H1 (cell line): ENCODE data around the gene ESR1. TPM values are rescaled to one million over a fixed set of nuclear protein-coding genes. Genes with fewer than 3 reads are reported as not detected.

ENCODE experiments used
- CTCF ChIA-PET: fragments of 300-600 bp; sonication (Branson Sonifier 250); formaldehyde crosslinking; loops from one replicate; lab custom pipeline; 2021; ENCODE audit not compliant: partially characterized antibody; lab: Charles Lee
- POLR2A ChIA-PET: fragments of 300-600 bp; sonication (Branson Sonifier 250); formaldehyde crosslinking; loops from one replicate; lab custom pipeline; 2021; ENCODE audit warnings: inconsistent platforms; ENCODE audit not compliant: partially characterized antibody; lab: Charles Lee
- DNase-seq, 2 experiments: peaks; one replicate each; pipeline versions ENCODE4 v3.0.0 to v3.0.0-alpha.2; 2010 to 2022; ENCODE audit warnings: low spot score in 2 of 2, low read depth in 1 of 2, mixed read lengths in 1 of 2
- FAIRE-seq: peaks from 2 replicates; lab custom pipeline; 2011; peaks lifted over from hg19 to GRCh38; lab: Jason Lieb, UNC
- H2AFZ ChIP-seq: 2 replicates; pipeline ENCODE4 v1.8.1; 2012; ENCODE audit warnings: low read length, inconsistent platforms
- H2AK5ac ChIP-seq: 2 replicates; pipeline ENCODE4 v1.6.1; 2013; ENCODE audit warnings: low read depth, low read length
- H2BK120ac ChIP-seq: replicated peaks from 2 replicates; pipeline ENCODE3; 2013; ENCODE audit warnings: low read depth, low read length, inconsistent platforms
- H2BK12ac ChIP-seq: 2 replicates; pipeline ENCODE4 v1.6.1; 2013; ENCODE audit warnings: low read depth, low read length
- H2BK15ac ChIP-seq: 2 replicates; pipeline ENCODE4 v1.6.1; 2013; ENCODE audit warnings: low read length
- H2BK20ac ChIP-seq: 2 replicates; pipeline ENCODE4 v1.6.1; 2013; ENCODE audit warnings: low read length
- H2BK5ac ChIP-seq: 2 replicates; pipeline ENCODE4 v1.6.1; 2013; ENCODE audit warnings: low read depth, low read length
- H3K14ac ChIP-seq: 2 replicates; pipeline ENCODE4 v1.6.1; 2013; ENCODE audit warnings: inconsistent platforms; ENCODE audit not compliant: insufficient read length
- H3K18ac ChIP-seq: 2 replicates; pipeline ENCODE4 v1.6.1; 2013; ENCODE audit warnings: low read length; ENCODE audit errors: extremely low read depth
- H3K23ac ChIP-seq: 2 replicates; pipeline ENCODE4 v1.6.1; 2013; ENCODE audit warnings: inconsistent platforms; ENCODE audit not compliant: insufficient read length
- H3K23me2 ChIP-seq: 2 replicates; pipeline ENCODE4 v1.6.1; 2013; ENCODE audit warnings: low read depth, low read length
- H3K27ac ChIP-seq: 2 replicates; pipeline ENCODE4 v1.6.1; 2011; ENCODE audit warnings: low read depth, low read length, inconsistent platforms
- H3K27me3 ChIP-seq, 4 experiments: replicated peaks in 1 of 4; 1 replicate in 1 of 4; 2 replicates in 3 of 4; pipeline versions ENCODE4 v1.6.1 to v1.8.1; 2011 to 2013; ENCODE audit warnings: low read length in 3 of 4, mild to moderate bottlenecking in 3 of 4, inconsistent platforms in 2 of 4, mixed read lengths in 2 of 4, moderate library complexity in 1 of 4; ENCODE audit not compliant: control insufficient read depth in 3 of 4, insufficient read depth in 3 of 4; ENCODE audit errors: extremely low read depth in 1 of 4
- H3K36me3 ChIP-seq, 4 experiments: 2 replicates each; pipeline versions ENCODE4 v1.6.1 to v1.8.1; 2011 to 2013; ENCODE audit warnings: mild to moderate bottlenecking in 4 of 4, low read length in 3 of 4, moderate library complexity in 2 of 4, control low read depth in 1 of 4, inconsistent platforms in 1 of 4; ENCODE audit not compliant: insufficient read depth in 4 of 4, control insufficient read depth in 2 of 4
- H3K4ac ChIP-seq: replicated peaks from 2 replicates; pipeline ENCODE3; 2013; ENCODE audit warnings: low read length, low read depth, mixed read lengths, inconsistent platforms; ENCODE audit not compliant: insufficient read length
- H3K4me1 ChIP-seq, 4 experiments: replicated peaks in 1 of 4; 1 replicate in 1 of 4; 2 replicates in 3 of 4; pipeline versions ENCODE4 v1.6.1 to v1.8.1; 2011 to 2013; ENCODE audit warnings: low read length in 3 of 4, inconsistent platforms in 2 of 4, mixed read lengths in 1 of 4; ENCODE audit not compliant: insufficient read depth in 4 of 4, control insufficient read depth in 3 of 4
- H3K4me2 ChIP-seq, 2 experiments: 2 replicates each; pipeline versions ENCODE4 v1.6.1 to v1.8.1; 2011 to 2013; ENCODE audit warnings: low read depth in 2 of 2, low read length in 2 of 2, control low read depth in 1 of 2, inconsistent platforms in 1 of 2, mild to moderate bottlenecking in 1 of 2; ENCODE audit not compliant: insufficient read depth in 1 of 2
- H3K4me3 ChIP-seq, 4 experiments: fragments of 200-600, 300-600 bp in 1 of 4; sonication (generic), shearing (Covaris generic), sonication (Bioruptor Twin) in 1 of 4; 2 replicates each; pipeline versions ENCODE4 v1.5.1 to v1.8.1; 2011 to 2016; ENCODE audit warnings: low read length in 4 of 4, low read depth in 3 of 4, control low read depth in 2 of 4, inconsistent platforms in 2 of 4, mild to moderate bottlenecking in 2 of 4, mixed read lengths in 1 of 4, moderate library complexity in 1 of 4; ENCODE audit not compliant: insufficient read depth in 2 of 4; ENCODE audit errors: extremely low read depth in 1 of 4
- H3K56ac ChIP-seq: replicated peaks from 2 replicates; pipeline ENCODE3; 2013; ENCODE audit warnings: low read depth, mild to moderate bottlenecking, mixed read lengths, low read length, inconsistent platforms; ENCODE audit not compliant: insufficient read length
- H3K79me1 ChIP-seq: 2 replicates; pipeline ENCODE4 v1.6.1; 2013; ENCODE audit warnings: low read depth, low read length, control low read depth
- H3K79me2 ChIP-seq, 2 experiments: 2 replicates each; pipeline versions ENCODE4 v1.6.1 to v1.8.1; 2012 to 2013; ENCODE audit warnings: low read length in 2 of 2, mild to moderate bottlenecking in 2 of 2, inconsistent platforms in 1 of 2; ENCODE audit not compliant: insufficient read depth in 2 of 2, control insufficient read depth in 1 of 2
- H3K9ac ChIP-seq, 4 experiments: replicated peaks in 1 of 4; 1 replicate in 1 of 4; 2 replicates in 3 of 4; pipeline versions ENCODE4 v1.6.1 to v1.8.1; 2011 to 2013; ENCODE audit warnings: low read depth in 3 of 4, low read length in 3 of 4, control low read depth in 2 of 4, mild to moderate bottlenecking in 2 of 4, moderate library complexity in 2 of 4, inconsistent platforms in 1 of 4; ENCODE audit errors: extremely low read depth in 1 of 4
- H3K9me3 ChIP-seq, 2 experiments: 2 replicates each; pipeline versions ENCODE4 v1.6.1 to v1.8.1; 2012 to 2013; ENCODE audit warnings: mild to moderate bottlenecking in 2 of 2, moderate library complexity in 2 of 2, control low read depth in 1 of 2, inconsistent platforms in 1 of 2, low read depth in 1 of 2, low read length in 1 of 2, mixed read lengths in 1 of 2; ENCODE audit not compliant: insufficient read depth in 2 of 2
- H4K20me1 ChIP-seq, 2 experiments: replicated peaks in 1 of 2; 2 replicates each; pipeline versions ENCODE3 to v1.8.1; 2011 to 2013; ENCODE audit warnings: inconsistent platforms in 2 of 2, low read length in 2 of 2, mild to moderate bottlenecking in 1 of 2; ENCODE audit not compliant: insufficient read depth in 2 of 2, control insufficient read depth in 1 of 2
- H4K5ac ChIP-seq: 2 replicates; pipeline ENCODE4 v1.6.1; 2013; ENCODE audit warnings: low read length, low read depth, mixed read lengths, inconsistent platforms; ENCODE audit not compliant: insufficient read length
- H4K8ac ChIP-seq: 2 replicates; pipeline ENCODE4 v1.8.0; 2013; ENCODE audit warnings: mild to moderate bottlenecking, moderate library complexity, low read length, inconsistent platforms; ENCODE audit not compliant: insufficient read depth; ENCODE audit errors: extremely low read depth
- H4K91ac ChIP-seq: replicated peaks from 2 replicates; pipeline ENCODE3; 2013; ENCODE audit warnings: low read length, mixed read lengths, inconsistent platforms; ENCODE audit not compliant: insufficient read length
- CBX8 ChIP-seq: fragments of 300-800, 300-1000 bp; sonication (generic); IDR thresholded peaks from 2 replicates; pipeline ENCODE4 v1.7.1; 2016; ENCODE audit warnings: low read depth, low read length, borderline replicate concordance
- JUND ChIP-seq: IDR thresholded peaks from 2 replicates; pipeline ENCODE4 v1.6.1; 2011; ENCODE audit warnings: mild to moderate bottlenecking, improper control_type of control experiment, low read length
- KDM1A ChIP-seq: fragments of 200-600, 300-600 bp; sonication (generic); IDR thresholded peaks from 2 replicates; pipeline ENCODE4 v1.7.1; 2016; ENCODE audit warnings: mild to moderate bottlenecking, low read length, borderline replicate concordance
- POLR2A ChIP-seq, 2 experiments: IDR thresholded peaks; 1 replicate in 1 of 2; 2 replicates in 1 of 2; pipeline ENCODE4 v1.6.1; 2011; ENCODE audit warnings: low read depth in 2 of 2, low read length in 2 of 2, mild to moderate bottlenecking in 2 of 2; ENCODE audit errors: control extremely low read depth in 1 of 2
- SIX5 ChIP-seq: IDR thresholded peaks from 2 replicates; pipeline ENCODE4 v1.6.1; 2011; ENCODE audit warnings: mild to moderate bottlenecking, low read depth, low read length
- WGBS, 2 experiments: shearing (Covaris generic) in 1 of 2; methylation state at CpG; one replicate each; pipeline versions ENCODE4 v1.1.6 to v1.1.7; 2013 to 2015; ENCODE audit warnings: low lambda C conversion rate in 2 of 2, mixed read lengths in 2 of 2, inconsistent platforms in 1 of 2, low coverage in 1 of 2, missing lambda C conversion rate in 1 of 2; ENCODE audit not compliant: insufficient replicate concordance in 2 of 2, insufficient coverage in 1 of 2, insufficient read length in 1 of 2; ENCODE audit errors: extremely low coverage in 1 of 2, missing lambda C conversion rate in 1 of 2; 5-methylcytosine and 5-hydroxymethylcytosine counted together
- polyA plus RNA-seq, 7 experiments: library from polyadenylated mRNA; depleted of rRNA in 3 of 7; stranded (reverse) in 5 of 7; unstranded in 2 of 7; fragments of >200 nt in 5 of 7; fragments of 200-250 nt in 2 of 7; gene quantifications; 1 replicate in 5 of 7; 2 replicates in 1 of 7; 4 replicates in 1 of 7; pipeline versions ENCODE4 v1.2.1 to v1.2.3, GENCODE V29; 2011 to 2013; ENCODE audit warnings: missing spikeins in 2 of 7, mixed read lengths in 2 of 7
- total RNA-seq: library from RNA; stranded (reverse); fragmentation: NEBNext Ultra II Directional; extraction: Animal tissue kit (Norgen Biotek cat#: 25700); gene quantifications from 2 replicates; pipeline ENCODE4 v1.2.1, GENCODE V29; 2021
- TF ChIP-seq, protein P1 (sequence below): IDR thresholded peaks from 2 replicates; pipeline ENCODE4 v1.6.1; 2012; ENCODE audit warnings: inconsistent platforms

ESR1 gene
- total and polyA plus RNA-seq, 2 of the 8 experiments (the other 6 are each of a cell fraction or from before 2014, with no cell fraction given) = 0.03 to 0.17 TPM

- Histone ChIP-seq H2AK5ac (no peak overlapping the region), H3K27ac (no peak overlapping the region), H2BK120ac (no peak overlapping the region), H3K4me1 (no peaks in the 10 kb centered on the region), H3K18ac (no peak overlapping the region), H3K14ac (no peak overlapping the region), H4K91ac (no peak overlapping the region), H3K79me1 (no peaks in the 10 kb centered on the region), H3K36me3 (no peaks in the 10 kb centered on the region), H3K9ac (no peak overlapping the region), H4K20me1 (no peaks in the 10 kb centered on the region), H3K9me3 (no peaks in the 10 kb centered on the region), H4K5ac (no peak overlapping the region), H4K8ac (no peak overlapping the region), H3K23ac (no peak overlapping the region), H2BK5ac (no peak overlapping the region), H3K4me2 (no peak overlapping the region), H2BK12ac (no peak overlapping the region), H3K56ac (no peak overlapping the region), H3K23me2 (no peaks in the 10 kb centered on the region), H2BK15ac (no peak overlapping the region), H2AFZ (peak overlapping the region; percentile 21; the same call in 1 of the 2 replicates), H3K27me3 (no peaks in the 10 kb centered on the region), H2BK20ac (no peak overlapping the region), H3K4ac (no peak overlapping the region), H3K4me3 (no peak overlapping the region), H3K79me2 (no peaks in the 10 kb centered on the region)
- ChIA-PET CTCF (interaction anchor here (1.0 kb wide), 1 partner anchor 10 kb away, joined by 3 read pairs; no protein-coding TSS in a partner anchor), POLR2A (no interaction called here)
- no peak for FAIRE-seq
- TF ChIP-seq, protein P1, sequence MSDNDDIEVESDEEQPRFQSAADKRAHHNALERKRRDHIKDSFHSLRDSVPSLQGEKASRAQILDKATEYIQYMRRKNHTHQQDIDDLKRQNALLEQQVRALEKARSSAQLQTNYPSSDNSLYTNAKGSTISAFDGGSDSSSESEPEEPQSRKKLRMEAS = no peak
- no peak for TF ChIP-seq KDM1A
- no peak for TF ChIP-seq CBX8
- no peak for TF ChIP-seq POLR2A (IDR thresholded peaks at IDR 0.05; ENCODE audit: control extremely low read depth in 1 of 2, low read depth in 2 of 2, low read length in 2 of 2)
- TF ChIP-seq JUND = no peak
- no peak for TF ChIP-seq SIX5
- WGBS, 2 experiments = 92% methylated on average over 13 of the region's 13 CpGs; no CpG with 5 or more reads in 1 of the 2 experiments
- no peak for DNase-seq
Measured at GRCh38 chr6:152151920-152152319, 344.4 kb downstream of the ESR1 start.
